Left ventricle myocardium superior (tissue), 1 donor: Measurements from ENCODE around the gene GRIK4. TPM values are rescaled to one million over a fixed set of nuclear protein-coding genes. Genes with fewer than 3 reads are reported as not detected.

Experiments used
- ATAC-seq: fragments of 200-7000 bp; cut with Tn5 transposase; one replicate; pipeline ENCODE4 v1.9.1; 2020; ENCODE audit warnings: mild to moderate bottlenecking, moderate library complexity
- DNase-seq: peaks from one replicate; pipeline ENCODE4 v3.0.0-alpha.2; 2020
- intact Hi-C: fragments of 100-400 bp; cut with micrococcal nuclease; formaldehyde crosslinking; loops from one replicate; pipeline ENCODE4 v1.11.0; 2022
- total RNA-seq: library from RNA; stranded (reverse); fragmentation: NEBNext Ultra II Directional; extraction: Animal tissue kit (Norgen Biotek cat#: 25700); gene quantifications from one replicate; pipeline ENCODE4 v1.2.1, GENCODE V29; 2021
- donor health status: DM: no; HTN: yes; CAD: no; lungs with severe emphysema.

Gene GRIK4
- total RNA-seq, 1 donor from 2014 or later: 0.22 TPM

DNA sequence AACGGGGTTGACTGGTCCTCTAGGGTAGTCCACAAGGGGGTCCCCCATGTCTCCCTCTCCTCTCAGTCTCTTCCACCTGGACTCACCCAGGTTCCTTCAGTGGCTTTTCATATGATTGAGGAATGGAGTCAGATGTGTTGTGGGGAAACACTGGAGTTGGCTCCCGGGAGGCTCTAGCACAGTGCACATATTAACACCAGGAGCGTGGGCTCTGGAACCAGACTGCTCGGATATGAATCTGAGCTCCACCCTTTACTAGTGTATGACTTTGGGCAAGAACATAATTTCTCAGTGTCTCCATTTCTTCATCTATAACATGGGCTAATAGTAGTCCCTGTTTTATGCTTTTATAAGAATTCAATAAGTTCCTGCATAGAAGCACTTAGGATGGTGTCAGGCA, 157.0 kb downstream of the GRIK4 start:
- ATAC-seq (no peak), DNase-seq (no peak)
- intact Hi-C loops: no loop called here

GRCh38 chr11:120674542-120674941, 163.0 kb downstream of the GRIK4 start:
- ATAC-seq (no peak), DNase-seq (no peak)
- intact Hi-C loops: no loop called here

- DNase-seq: no peak
- no peak for ATAC-seq
- intact Hi-C loops: no loop called here
These were observed 163.6 kb downstream of the GRIK4 start for GRCh38 chr11:120675171-120675570.

DNA sequence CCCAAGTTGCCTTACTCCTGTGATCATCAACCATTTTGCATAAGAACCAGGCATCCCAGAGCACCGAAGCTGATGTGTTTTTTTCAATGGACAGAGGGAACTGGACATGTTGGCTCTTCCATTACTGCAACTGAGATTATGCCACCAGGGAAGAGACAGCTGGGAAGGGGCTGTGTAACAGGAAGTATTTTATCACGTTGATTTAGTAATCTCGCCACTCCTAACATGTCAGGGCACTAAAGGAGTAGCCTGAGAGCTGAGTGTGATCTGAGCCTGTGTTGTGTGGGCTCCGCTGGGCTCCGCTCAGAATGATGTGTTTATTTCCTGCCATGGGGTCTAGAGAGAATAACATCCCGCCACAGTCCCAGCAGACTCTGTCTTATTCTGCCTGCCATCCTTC, 165.4 kb downstream of the GRIK4 start:
- ATAC-seq (no peak), DNase-seq (no peak)
- intact Hi-C loops: no loop called here

DNA sequence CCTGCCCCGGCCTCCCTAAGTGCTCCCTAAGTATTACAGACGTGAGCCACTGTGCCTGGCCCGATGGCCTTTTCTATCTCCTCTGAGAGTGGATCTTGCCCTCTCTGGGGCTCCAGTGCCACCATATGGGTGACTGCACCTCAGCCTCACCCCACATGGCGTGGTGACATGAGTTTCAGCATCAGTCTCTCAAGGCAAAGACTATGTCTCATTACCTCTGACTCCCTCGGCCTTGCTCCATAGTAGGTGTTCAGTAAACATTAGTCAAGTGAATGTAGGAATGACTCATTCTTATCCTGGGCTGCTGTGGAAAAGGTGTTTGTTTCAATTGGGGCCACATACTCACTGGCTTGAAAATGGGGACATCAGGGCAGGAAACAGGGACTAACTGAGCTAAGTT, 168.8 kb downstream of the GRIK4 start:
- intact Hi-C loops: no loop called here
- DNase-seq (no peak), ATAC-seq (no peak)

DNA sequence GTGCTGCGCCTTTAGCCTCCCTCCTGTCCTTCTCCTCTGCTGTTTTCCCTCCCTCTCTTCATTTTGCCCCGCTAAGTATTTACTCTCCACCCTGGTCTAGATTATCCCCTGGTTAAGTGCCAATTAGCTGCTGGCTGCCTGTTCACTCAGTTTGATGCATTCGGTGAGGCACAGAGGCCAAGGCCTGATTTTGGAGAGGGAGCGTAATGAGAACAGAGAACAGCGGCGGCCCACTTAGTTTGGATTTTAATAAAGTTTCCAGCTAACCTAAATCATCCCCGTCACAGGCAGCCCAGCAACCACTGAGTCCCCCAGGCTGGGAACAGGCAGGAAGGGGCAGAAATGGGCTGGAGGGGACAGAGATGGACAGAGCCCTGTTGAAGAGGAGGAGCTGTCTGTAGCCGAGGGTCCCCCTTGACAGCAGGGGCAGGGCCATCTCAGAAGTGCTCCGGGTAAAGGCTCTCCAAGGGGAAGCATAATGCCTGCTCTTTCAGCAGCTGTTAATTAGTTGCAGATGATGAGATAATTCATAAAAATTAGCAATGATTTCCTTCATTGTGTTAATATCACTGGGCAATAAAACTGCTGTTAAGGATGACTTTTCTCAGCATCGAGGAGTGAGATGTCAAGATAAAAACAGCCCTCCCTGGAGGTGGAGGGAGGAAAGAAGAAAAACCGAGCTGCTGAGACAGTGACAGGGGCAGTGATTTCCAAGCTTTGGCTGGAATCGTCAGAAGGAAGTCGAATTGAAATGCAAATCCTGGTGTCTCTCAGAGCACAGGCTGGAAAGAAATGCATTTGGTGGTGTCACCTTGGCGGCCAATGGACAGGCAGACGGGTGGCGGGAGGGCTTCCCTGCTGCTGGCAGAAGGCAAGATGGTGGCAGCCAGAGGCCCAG, 170.1 kb downstream of the GRIK4 start:
- no peak for ATAC-seq
- no peak for DNase-seq
- intact Hi-C loops: no loop called here

GRCh38 chr11:120682332-120682649, 170.7 kb downstream of the GRIK4 start:
- ATAC-seq (no peak), DNase-seq (no peak)
- intact Hi-C loops: no loop called here

DNA sequence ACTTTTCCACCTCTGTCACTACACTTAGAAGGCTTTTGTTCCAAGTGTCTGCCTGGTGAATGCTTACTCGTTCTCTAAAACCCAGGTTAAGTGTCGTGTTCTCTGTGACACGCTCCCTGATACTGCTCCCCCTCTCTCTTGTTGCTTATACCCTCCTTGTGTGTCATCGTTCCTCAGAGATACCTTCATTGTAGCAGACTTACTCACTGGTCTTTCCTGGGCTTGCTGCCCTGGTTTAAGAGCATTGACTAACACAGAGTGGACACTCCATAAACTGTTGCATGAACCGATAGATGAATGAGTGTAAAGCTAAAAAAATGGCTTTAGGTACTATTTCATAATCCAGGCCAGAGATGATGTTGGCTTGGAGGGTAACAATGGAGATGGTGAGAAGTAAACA, 171.3 kb downstream of the GRIK4 start:
- ATAC-seq (no peak), DNase-seq (no peak)
- intact Hi-C loops: no loop called here

GRCh38 chr11:120686516-120686915, 175.0 kb downstream of the GRIK4 start:
- intact Hi-C loops: loop anchor here (5.0 kb wide), 1 partner anchor 179 kb away; no protein-coding TSS in a partner anchor
- ATAC-seq (no peak), DNase-seq (no peak)

GRCh38 chr11:120688163-120688562, 176.6 kb downstream of the GRIK4 start:
- ATAC-seq (no peak), DNase-seq (no peak)
- intact Hi-C loops: loop anchor here (5.0 kb wide), 1 partner anchor 181 kb away; no protein-coding TSS in a partner anchor

GRCh38 chr11:120689596-120690275, 178.2 kb downstream of the GRIK4 start:
- DNase-seq (no peak), ATAC-seq (no peak)
- intact Hi-C loops: loop anchor here (5.0 kb wide), 1 partner anchor 182 kb away; no protein-coding TSS in a partner anchor

DNA sequence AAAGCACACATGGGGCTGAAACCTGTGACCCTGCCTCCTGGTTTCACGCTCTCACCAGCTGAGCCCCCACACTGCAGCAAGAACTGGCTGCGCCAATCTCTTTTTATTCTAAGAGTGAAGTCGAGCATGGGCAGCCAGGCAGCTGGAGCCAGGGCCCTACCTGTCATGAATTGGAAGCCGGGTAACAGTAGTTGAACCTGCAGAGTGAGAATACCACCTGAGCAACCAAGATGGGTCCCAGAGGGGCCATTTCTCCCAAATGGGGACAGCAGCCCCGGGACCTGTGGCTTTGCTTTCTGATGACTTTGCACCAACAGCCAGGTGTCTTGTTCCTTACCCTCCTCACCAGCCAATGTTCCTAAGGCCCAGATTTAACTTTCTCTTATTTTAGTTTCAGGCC, 178.9 kb downstream of the GRIK4 start:
- DNase-seq: no peak
- no peak for ATAC-seq
- intact Hi-C loops: no loop called here

GRCh38 chr11:120694726-120695125, 183.2 kb downstream of the GRIK4 start:
- intact Hi-C loops: no loop called here
- DNase-seq (no peak), ATAC-seq (no peak)

DNA sequence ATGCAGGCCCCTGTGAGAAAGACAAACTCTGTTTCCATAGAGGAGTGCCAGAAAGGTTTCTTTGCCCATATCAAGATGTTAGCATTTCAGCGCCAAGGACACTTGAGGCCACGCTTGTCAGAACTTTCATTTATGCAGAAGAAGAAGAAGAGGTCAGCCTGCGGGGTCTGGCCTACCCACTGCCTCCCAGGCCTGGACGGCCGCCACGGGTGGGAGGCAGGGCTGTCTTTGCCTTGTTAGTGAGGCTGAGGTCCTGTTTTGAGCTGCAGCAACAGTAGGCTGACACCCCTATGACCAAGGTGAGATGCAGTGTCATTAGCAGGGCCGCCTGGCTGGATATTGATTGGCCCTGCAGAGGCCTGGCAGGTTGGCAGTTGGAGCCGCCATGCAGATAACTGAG, 183.9 kb downstream of the GRIK4 start:
- no peak for DNase-seq
- no peak for ATAC-seq
- intact Hi-C loops: no loop called here

DNA sequence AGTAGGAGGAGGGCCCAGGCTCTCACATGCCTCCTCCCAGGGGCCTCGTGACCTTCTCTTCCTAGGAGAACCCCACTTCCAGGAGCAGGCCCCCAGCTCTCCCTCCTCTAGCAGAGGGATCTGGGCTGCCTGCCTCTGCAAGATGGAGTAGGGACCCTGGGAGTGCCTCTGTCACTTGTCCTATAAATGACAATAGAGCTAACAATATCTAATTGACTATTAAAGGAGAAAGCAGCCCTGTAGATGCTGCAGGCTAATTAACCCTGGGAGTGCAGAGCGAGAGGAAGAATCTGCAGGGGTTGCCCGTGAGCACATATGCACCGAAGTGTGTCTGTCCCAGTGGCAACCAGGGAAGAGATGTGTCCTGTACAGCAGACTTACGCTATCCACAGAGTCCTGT, 184.4 kb downstream of the GRIK4 start:
- intact Hi-C loops: no loop called here
- ATAC-seq (no peak), DNase-seq (no peak)

GRCh38 chr11:120696597-120697218, 185.2 kb downstream of the GRIK4 start:
- intact Hi-C loops: no loop called here
- no peak for ATAC-seq
- DNase-seq: no peak

- ATAC-seq (no peak), DNase-seq (no peak)
- intact Hi-C loops: no loop called here
These were observed 187.4 kb downstream of the GRIK4 start for GRCh38 chr11:120698918-120699317.

DNA sequence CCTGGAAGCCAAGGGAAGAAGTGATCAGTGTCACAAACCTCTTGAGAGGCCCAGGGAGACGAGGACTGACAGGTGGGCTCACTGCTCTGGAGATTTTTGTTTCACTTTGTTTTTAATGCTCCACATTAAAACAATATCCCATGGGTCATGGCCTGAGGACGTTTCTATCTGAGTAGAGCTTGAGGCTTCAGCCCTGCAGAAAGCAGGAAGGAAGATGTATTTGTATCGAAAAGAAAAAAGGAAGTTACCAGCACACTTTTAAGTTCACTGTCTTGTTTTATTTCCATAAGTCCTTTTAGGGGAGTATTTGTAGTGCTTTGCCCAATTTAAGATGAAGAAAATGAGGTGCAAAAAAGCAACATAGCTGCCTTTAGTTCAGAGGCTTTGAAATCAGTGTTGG, 191.1 kb downstream of the GRIK4 start:
- intact Hi-C loops: no loop called here
- ATAC-seq (no peak), DNase-seq (no peak)

- ATAC-seq: no peak
- intact Hi-C loops: no loop called here
- no peak for DNase-seq
These were observed 192.0 kb downstream of the GRIK4 start for GRCh38 chr11:120703358-120704152.
